CD14-positive monocyte (primary cell): Measurements from ENCODE around the gene ABCG4. TPM values are rescaled to one million over a fixed set of nuclear protein-coding genes. Genes with fewer than 3 reads are reported as not detected.

ENCODE experiments used
- DNase-seq, 3 donors: peaks; one replicate each; pipeline ENCODE4 v3.0.0-alpha.2; 2011 to 2022
- H2AFZ ChIP-seq: 2 replicates; pipeline ENCODE4 v1.6.0; 2012; ENCODE audit warnings: mild to moderate bottlenecking, low read depth, low read length, inconsistent platforms; ENCODE audit not compliant: insufficient read depth, poor library complexity, severe bottlenecking
- H3K27ac ChIP-seq, 2 donors: 1 replicate in 1 of 2; 2 replicates in 1 of 2; pipeline ENCODE4 v1.5.1; 2012 to 2013; ENCODE audit warnings: low read length in 2 of 2, control low read depth in 1 of 2, inconsistent platforms in 1 of 2, low read depth in 1 of 2, mild to moderate bottlenecking in 1 of 2
- H3K27me3 ChIP-seq, 2 donors: one replicate each; pipeline versions ENCODE4 v1.6.0 to v1.6.1; 2011 to 2013; ENCODE audit warnings: low read length in 2 of 2; ENCODE audit not compliant: control insufficient read depth in 2 of 2, insufficient read depth in 2 of 2
- H3K36me3 ChIP-seq, 2 donors: replicated peaks in 1 of 2; 1 replicate in 1 of 2; 2 replicates in 1 of 2; pipeline versions ENCODE4 v1.5.1 to v1.6.1; 2012 to 2013; ENCODE audit warnings: low read length in 2 of 2, control low read depth in 1 of 2, inconsistent platforms in 1 of 2, mild to moderate bottlenecking in 1 of 2; ENCODE audit not compliant: insufficient read depth in 2 of 2, control insufficient read depth in 1 of 2
- H3K4me1 ChIP-seq, 2 donors: 1 replicate in 1 of 2; 2 replicates in 1 of 2; pipeline versions ENCODE4 v1.5.1 to v1.6.1; 2012 to 2013; ENCODE audit warnings: low read length in 2 of 2, control low read depth in 1 of 2, inconsistent platforms in 1 of 2, mild to moderate bottlenecking in 1 of 2, moderate library complexity in 1 of 2; ENCODE audit not compliant: insufficient read depth in 2 of 2, control insufficient read depth in 1 of 2
- H3K4me2 ChIP-seq: replicated peaks from 2 replicates; pipeline ENCODE3; 2012; ENCODE audit warnings: low read length, moderate library complexity, mild to moderate bottlenecking; ENCODE audit not compliant: poor library complexity, severe bottlenecking; ENCODE audit errors: extremely low read depth
- H3K4me3 ChIP-seq, 3 experiments: fragments of 200-600 bp in 1 of 3; sonication (generic) in 1 of 3; replicated peaks in 1 of 3; 1 replicate in 2 of 3; 2 replicates in 1 of 3; pipeline ENCODE4 v1.5.1; 2011 to 2013; ENCODE audit warnings: low read length in 3 of 3, mild to moderate bottlenecking in 3 of 3, control low read depth in 2 of 3, low read depth in 2 of 3, inconsistent platforms in 1 of 3, moderate library complexity in 1 of 3
- H3K79me2 ChIP-seq: 2 replicates; pipeline ENCODE4 v1.6.0; 2012; ENCODE audit warnings: mild to moderate bottlenecking, control low read depth, inconsistent platforms, low read length, moderate library complexity; ENCODE audit not compliant: insufficient read depth
- H3K9ac ChIP-seq: 2 replicates; pipeline ENCODE4 v1.6.0; 2017; ENCODE audit warnings: low read length, mild to moderate bottlenecking; ENCODE audit not compliant: insufficient read depth, poor library complexity, severe bottlenecking
- H3K9me3 ChIP-seq, 2 donors: replicated peaks in 1 of 2; 1 replicate in 1 of 2; 2 replicates in 1 of 2; pipeline versions ENCODE4 v1.5.1 to v1.6.1; 2012 to 2013; ENCODE audit warnings: low read length in 2 of 2, control low read depth in 1 of 2; ENCODE audit not compliant: control insufficient read depth in 1 of 2, insufficient read depth in 1 of 2
- H4K20me1 ChIP-seq: 2 replicates; pipeline ENCODE4 v1.6.0; 2012; ENCODE audit warnings: mild to moderate bottlenecking, low read length, control low read depth, moderate library complexity; ENCODE audit not compliant: insufficient read depth
- H3K27ac Mint-ChIP-seq, 7 donors: one replicate each; pipeline ENCODE4 v1.8.0; 2020; ENCODE audit warnings: mild to moderate bottlenecking in 7 of 7, mixed read lengths in 7 of 7, moderate library complexity in 6 of 7, inconsistent platforms in 2 of 7
- H3K27me3 Mint-ChIP-seq, 3 donors: one replicate each; pipeline ENCODE4 v1.8.0; 2021 to 2022; ENCODE audit warnings: low read depth in 3 of 3, mild to moderate bottlenecking in 3 of 3, mixed read lengths in 3 of 3, moderate library complexity in 3 of 3, inconsistent platforms in 1 of 3
- H3K36me3 Mint-ChIP-seq, 2 donors: one replicate each; pipeline ENCODE4 v1.8.0; 2020; ENCODE audit warnings: mixed read lengths in 2 of 2, inconsistent platforms in 1 of 2, mild to moderate bottlenecking in 1 of 2
- H3K4me1 Mint-ChIP-seq: one replicate; pipeline ENCODE4 v1.8.0; 2020; ENCODE audit warnings: mild to moderate bottlenecking, mixed read lengths
- H3K4me3 Mint-ChIP-seq, 2 donors: one replicate each; pipeline ENCODE4 v1.8.0; 2020; ENCODE audit warnings: mild to moderate bottlenecking in 2 of 2, mixed read lengths in 2 of 2, moderate library complexity in 1 of 2
- H3K9me3 Mint-ChIP-seq, 7 donors: one replicate each; pipeline ENCODE4 v1.8.0; 2020 to 2022; ENCODE audit warnings: mixed read lengths in 7 of 7, mild to moderate bottlenecking in 6 of 7, moderate library complexity in 6 of 7, inconsistent platforms in 2 of 7
- CTCF ChIP-seq: fragments of 200-600 bp; IDR thresholded peaks from one replicate; pipeline ENCODE4 v1.8.0; 2022; ENCODE audit warnings: antibody characterized with exemption, mild to moderate bottlenecking
- WGBS: methylation state at CpG from one replicate; pipeline ENCODE4 v1.1.5; 2013; ENCODE audit warnings: missing lambda C conversion rate; ENCODE audit not compliant: insufficient coverage; 5-methylcytosine and 5-hydroxymethylcytosine counted together
- intact Hi-C, 2 donors: fragments of 100-400 bp; cut with micrococcal nuclease; formaldehyde crosslinking; loops; one replicate each; pipeline versions ENCODE4 v1.15.0 to v1.15.1; 2023
- polyA plus RNA-seq, 3 donors: library from polyadenylated mRNA; depleted of rRNA in 1 of 3; unstranded in 2 of 3; stranded (reverse) in 1 of 3; fragments of 300-500 nt in 2 of 3; fragments of >200 nt in 1 of 3; fragmentation: Illumina TruSeq in 2 of 3; gene quantifications; 1 replicate in 2 of 3; 2 replicates in 1 of 3; pipeline ENCODE4 v1.2.3, GENCODE V29; 2012 to 2021

ABCG4 gene
- polyA plus RNA-seq, 3 donors: 0.04 TPM; not detected in 2

- Mint-ChIP-seq H3K4me3 (peak overlapping the region; percentile 80 to 93), H3K36me3 (peaks cover 0 to 3% of the 10 kb centered on the region in 2 donors), H3K4me1 (peaks cover 43% of the 10 kb centered on the region), H3K27me3 (no peaks in the 10 kb centered on the region), H3K9me3 (no peaks in the 10 kb centered on the region), H3K27ac (peak overlapping the region; percentile 93 to 98 (median 96))
- WGBS: 0% methylated on average over 3 of the region's 10 CpGs
- peak; percentile 42 to 82 (median 79) for DNase-seq
- H3K27me3 ChIP-seq: no peaks in the 10 kb centered on the region
- peak overlapping the region; percentile 96 for H3K4me2 ChIP-seq
- no peaks in the 10 kb centered on the region for H3K9me3 ChIP-seq
- H2AFZ ChIP-seq: no peak overlapping the region
- peaks cover 42 to 53% of the 10 kb centered on the region in 2 donors for H3K4me1 ChIP-seq
- H3K36me3 ChIP-seq: no peaks in the 10 kb centered on the region
- no peak for TF ChIP-seq CTCF
- intact Hi-C loops: no loop called here
- peaks cover 34% of the 10 kb centered on the region for H4K20me1 ChIP-seq
- H3K27ac ChIP-seq: peak overlapping the region; percentile 78 to 81
- H3K4me3 ChIP-seq: peak overlapping the region in 2 of 3 experiments; percentile 96 to 99
- no peak overlapping the region for H3K9ac ChIP-seq
- peaks cover 39% of the 10 kb centered on the region for H3K79me2 ChIP-seq
Measured at GRCh38 chr11:119205080-119205479, 56.2 kb downstream of the ABCG4 start.

GRCh38 chr11:119205574-119206510, 57.0 kb downstream of the ABCG4 start, which contains the start of gene CBL:
Gene CBL (plus strand): TSS chr11:119206339. CDS start chr11:119206418, 79 bp downstream.
- peak; percentile 92 for TF ChIP-seq CTCF
- Histone ChIP-seq H3K9me3 (no peaks in the 10 kb centered on the region), H3K79me2 (peaks cover 47% of the 10 kb centered on the region), H3K4me1 (peaks cover 43 to 53% of the 10 kb centered on the region in 2 donors), H2AFZ (peak within 1 kb of the TSS; percentile 76), H3K36me3 (no peaks in the 10 kb centered on the region), H3K27me3 (no peaks in the 10 kb centered on the region), H3K4me3 (peak within 1 kb of the TSS; percentile 85 to 99 (median 96)), H3K4me2 (peak within 1 kb of the TSS; percentile 96), H3K27ac (peak within 1 kb of the TSS; percentile 78 to 81), H3K9ac (peak within 1 kb of the TSS; percentile 78), H4K20me1 (peaks cover 42% of the 10 kb centered on the region)
- Mint-ChIP-seq H3K4me1 (peaks cover 45% of the 10 kb centered on the region), H3K4me3 (peak within 1 kb of the TSS; percentile 97 to 99), H3K9me3 (no peaks in the 10 kb centered on the region), H3K27ac (peak within 1 kb of the TSS; percentile 93 to 98 (median 96)), H3K36me3 (peaks cover 0 to 3% of the 10 kb centered on the region in 2 donors), H3K27me3 (no peaks in the 10 kb centered on the region)
- intact Hi-C loops: no loop called here
- peak; percentile 87 to 89 (median 87) for DNase-seq
- WGBS: under 1% methylated on average over 66 of the region's 88 CpGs
